ENCODE data around the gene LASP1. TPM values are rescaled to one million over a fixed set of nuclear protein-coding genes. Genes with fewer than 3 reads are reported as not detected.

The LASP1 gene
- total and polyA plus RNA-seq, 2 of the 8 experiments (the other 6 are each of a cell fraction or from before 2014, with no cell fraction given), result 114 to 180 TPM

DNA sequence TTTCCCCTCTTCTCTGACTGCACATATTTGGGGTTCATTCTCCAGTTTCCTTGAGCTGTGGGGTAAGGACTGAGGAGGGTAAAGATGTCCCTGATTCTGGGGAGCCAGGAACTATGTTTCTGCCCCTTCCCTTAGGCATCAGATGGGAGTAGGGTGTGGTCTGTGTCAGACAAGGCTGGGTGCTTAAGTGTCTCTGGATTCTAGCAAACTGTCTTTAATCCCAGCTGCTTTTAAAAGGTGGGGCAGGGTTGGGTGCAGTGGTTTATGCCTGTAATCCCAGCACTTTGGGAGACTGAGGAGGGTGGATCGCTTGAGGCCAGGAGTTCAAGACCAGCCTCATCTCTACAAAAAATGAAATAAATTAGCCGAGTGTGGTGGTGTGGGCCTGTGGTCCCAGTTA, 13.0 kb downstream of the LASP1 start:
- H3K4ac ChIP-seq (replicated peaks; ENCODE audit: insufficient read length, low read depth, low read length), result no peak overlapping the region
- POLR2A ChIA-PET (ENCODE audit: partially characterized antibody), result interaction anchor here (1.4 to 24.3 kb wide), 5 partner anchors 12 to 43 kb away, joined by 4 to 468 read pairs (median 6); partner anchors contain the start of genes LASP1, LASP1NB and RPL23
- no peak overlapping the region for H2AFZ ChIP-seq (ENCODE audit: low read length)
- no peak overlapping the region for H3K14ac ChIP-seq (ENCODE audit: insufficient read length)
- no peak overlapping the region for H4K91ac ChIP-seq (replicated peaks; ENCODE audit: insufficient read length, low read length)
- H3K4me3 ChIP-seq (ENCODE audit: extremely low read depth in 1 of 4, insufficient read depth in 2 of 4, low read depth in 3 of 4, low read length in 4 of 4), result no peak overlapping the region
- 0 out of 2 replicates have a peak overlapping the region, but pooled peaks have one; percentile 77 for H2BK12ac ChIP-seq (ENCODE audit: low read depth, low read length)
- H3K36me3 ChIP-seq (ENCODE audit: control insufficient read depth in 2 of 4, insufficient read depth in 4 of 4, low read length in 3 of 4), result peaks cover 0 to 4% (median 1%) of the 10 kb centered on the region in 4 experiments; a peak in 4 of 8 replicates
- H2BK20ac ChIP-seq (ENCODE audit: low read length), result peak overlapping the region; percentile 35; the same call in 1 of the 2 replicates
- H3K9ac ChIP-seq (replicated peaks in 1 of 4; ENCODE audit: extremely low read depth in 1 of 4, low read depth in 3 of 4, low read length in 3 of 4), result no peak overlapping the region; a peak in 2 of 7 replicates
- peak overlapping the region in 1 of 2 experiments; percentile 28; a peak in 1 of 4 replicates for H3K4me2 ChIP-seq (ENCODE audit: insufficient read depth in 1 of 2, low read depth in 2 of 2, low read length in 2 of 2)
- H2BK120ac ChIP-seq (replicated peaks; ENCODE audit: low read depth, low read length), result no peak overlapping the region
- FAIRE-seq, result no peak
- H3K4me1 ChIP-seq (replicated peaks in 1 of 4; ENCODE audit: control insufficient read depth in 3 of 4, insufficient read depth in 4 of 4, low read length in 3 of 4), result peaks cover 26 to 49% (median 39%) of the 10 kb centered on the region in 4 experiments
- no peak overlapping the region for H3K56ac ChIP-seq (replicated peaks; ENCODE audit: insufficient read length, low read depth, low read length)
- H4K8ac ChIP-seq (ENCODE audit: extremely low read depth, insufficient read depth, low read length), result no peak overlapping the region
- H4K20me1 ChIP-seq (replicated peaks in 1 of 2; ENCODE audit: control insufficient read depth in 1 of 2, insufficient read depth in 2 of 2, low read length in 2 of 2), result peaks cover 8 to 9% of the 10 kb centered on the region in 2 experiments
- no peaks in the 10 kb centered on the region for H3K9me3 ChIP-seq (ENCODE audit: insufficient read depth in 2 of 2, low read depth in 1 of 2, low read length in 1 of 2)
- CTCF ChIA-PET (ENCODE audit: partially characterized antibody), result interaction anchor here (1.0 to 4.4 kb wide), 3 partner anchors 14 to 41 kb away, joined by 3 to 26 read pairs (median 10); partner anchors contain the start of gene LASP1NB
- H2AK5ac ChIP-seq (ENCODE audit: low read depth, low read length), result no peak overlapping the region; the same call in 1 of the 2 replicates
- H3K18ac ChIP-seq (ENCODE audit: extremely low read depth, low read length), result peak overlapping the region; percentile 15; the same call in 1 of the 2 replicates
- H2BK5ac ChIP-seq (ENCODE audit: low read depth, low read length), result peak overlapping the region; percentile 84; the same call in 1 of the 2 replicates
- H3K27ac ChIP-seq (ENCODE audit: low read depth, low read length), result no peak overlapping the region; the same call in 1 of the 2 replicates
- H3K23me2 ChIP-seq (ENCODE audit: low read depth, low read length), result peaks cover 2% of the 10 kb centered on the region; the same call in 1 of the 2 replicates
- H3K79me1 ChIP-seq (ENCODE audit: low read depth, low read length), result peaks cover 23% of the 10 kb centered on the region
- TF ChIP-seq TCF12 (IDR thresholded peaks at IDR 0.05; ENCODE audit: low read depth, low read length) (no peak), ZNF274 (IDR thresholded peaks at IDR 0.05; ENCODE audit: borderline replicate concordance, extremely low read depth, low read length) (no peak)
- 96% methylated on average over 2 of the region's 2 CpGs; no CpG with 5 or more reads in 1 of the 2 experiments for WGBS, 2 experiments (ENCODE audit: extremely low coverage in 1 of 2, insufficient coverage in 1 of 2, insufficient read length in 1 of 2, insufficient replicate concordance in 2 of 2, low coverage in 1 of 2, low lambda C conversion rate in 2 of 2, missing lambda C conversion rate in 1 of 2)
- H3K23ac ChIP-seq (ENCODE audit: insufficient read length), result no peak overlapping the region
- no peak for DNase-seq (ENCODE audit: low read depth in 1 of 2, low spot score in 2 of 2)
- no peaks in the 10 kb centered on the region for H3K27me3 ChIP-seq (replicated peaks in 1 of 4; ENCODE audit: control insufficient read depth in 3 of 4, extremely low read depth in 1 of 4, insufficient read depth in 3 of 4, low read length in 3 of 4)
- peaks cover 6 to 78% of the 10 kb centered on the region in 2 experiments; a peak in 3 of 4 replicates for H3K79me2 ChIP-seq (ENCODE audit: control insufficient read depth in 1 of 2, insufficient read depth in 2 of 2, low read length in 2 of 2)
- H2BK15ac ChIP-seq (ENCODE audit: low read length), result peak overlapping the region; percentile 36; the same call in 1 of the 2 replicates
- no peak overlapping the region for H4K5ac ChIP-seq (ENCODE audit: insufficient read length, low read depth, low read length)

Measured in H1 (cell line).